H1 (cell line): ENCODE data around the gene NR0B2. TPM values are rescaled to one million over a fixed set of nuclear protein-coding genes. Genes with fewer than 3 reads are reported as not detected.

Source experiments
- CTCF ChIA-PET: fragments of 300-600 bp; sonication (Branson Sonifier 250); formaldehyde crosslinking; loops from one replicate; lab custom pipeline; 2021; ENCODE audit not compliant: partially characterized antibody; lab: Charles Lee
- POLR2A ChIA-PET: fragments of 300-600 bp; sonication (Branson Sonifier 250); formaldehyde crosslinking; loops from one replicate; lab custom pipeline; 2021; ENCODE audit warnings: inconsistent platforms; ENCODE audit not compliant: partially characterized antibody; lab: Charles Lee
- DNase-seq, 2 experiments: peaks; one replicate each; pipeline versions ENCODE4 v3.0.0 to v3.0.0-alpha.2; 2010 to 2022; ENCODE audit warnings: low spot score in 2 of 2, low read depth in 1 of 2, mixed read lengths in 1 of 2
- FAIRE-seq: peaks from 2 replicates; lab custom pipeline; 2011; peaks lifted over from hg19 to GRCh38; lab: Jason Lieb, UNC
- H2AFZ ChIP-seq: 2 replicates; pipeline ENCODE4 v1.8.1; 2012; ENCODE audit warnings: low read length, inconsistent platforms
- H2AK5ac ChIP-seq: 2 replicates; pipeline ENCODE4 v1.6.1; 2013; ENCODE audit warnings: low read depth, low read length
- H2BK120ac ChIP-seq: replicated peaks from 2 replicates; pipeline ENCODE3; 2013; ENCODE audit warnings: low read depth, low read length, inconsistent platforms
- H2BK12ac ChIP-seq: 2 replicates; pipeline ENCODE4 v1.6.1; 2013; ENCODE audit warnings: low read depth, low read length
- H2BK15ac ChIP-seq: 2 replicates; pipeline ENCODE4 v1.6.1; 2013; ENCODE audit warnings: low read length
- H2BK20ac ChIP-seq: 2 replicates; pipeline ENCODE4 v1.6.1; 2013; ENCODE audit warnings: low read length
- H2BK5ac ChIP-seq: 2 replicates; pipeline ENCODE4 v1.6.1; 2013; ENCODE audit warnings: low read depth, low read length
- H3K14ac ChIP-seq: 2 replicates; pipeline ENCODE4 v1.6.1; 2013; ENCODE audit warnings: inconsistent platforms; ENCODE audit not compliant: insufficient read length
- H3K18ac ChIP-seq: 2 replicates; pipeline ENCODE4 v1.6.1; 2013; ENCODE audit warnings: low read length; ENCODE audit errors: extremely low read depth
- H3K23ac ChIP-seq: 2 replicates; pipeline ENCODE4 v1.6.1; 2013; ENCODE audit warnings: inconsistent platforms; ENCODE audit not compliant: insufficient read length
- H3K23me2 ChIP-seq: 2 replicates; pipeline ENCODE4 v1.6.1; 2013; ENCODE audit warnings: low read depth, low read length
- H3K27ac ChIP-seq: 2 replicates; pipeline ENCODE4 v1.6.1; 2011; ENCODE audit warnings: low read depth, low read length, inconsistent platforms
- H3K27me3 ChIP-seq, 4 experiments: replicated peaks in 1 of 4; 1 replicate in 1 of 4; 2 replicates in 3 of 4; pipeline versions ENCODE4 v1.6.1 to v1.8.1; 2011 to 2013; ENCODE audit warnings: low read length in 3 of 4, mild to moderate bottlenecking in 3 of 4, inconsistent platforms in 2 of 4, mixed read lengths in 2 of 4, moderate library complexity in 1 of 4; ENCODE audit not compliant: control insufficient read depth in 3 of 4, insufficient read depth in 3 of 4; ENCODE audit errors: extremely low read depth in 1 of 4
- H3K36me3 ChIP-seq, 4 experiments: 2 replicates each; pipeline versions ENCODE4 v1.6.1 to v1.8.1; 2011 to 2013; ENCODE audit warnings: mild to moderate bottlenecking in 4 of 4, low read length in 3 of 4, moderate library complexity in 2 of 4, control low read depth in 1 of 4, inconsistent platforms in 1 of 4; ENCODE audit not compliant: insufficient read depth in 4 of 4, control insufficient read depth in 2 of 4
- H3K4ac ChIP-seq: replicated peaks from 2 replicates; pipeline ENCODE3; 2013; ENCODE audit warnings: low read length, low read depth, mixed read lengths, inconsistent platforms; ENCODE audit not compliant: insufficient read length
- H3K4me1 ChIP-seq, 4 experiments: replicated peaks in 1 of 4; 1 replicate in 1 of 4; 2 replicates in 3 of 4; pipeline versions ENCODE4 v1.6.1 to v1.8.1; 2011 to 2013; ENCODE audit warnings: low read length in 3 of 4, inconsistent platforms in 2 of 4, mixed read lengths in 1 of 4; ENCODE audit not compliant: insufficient read depth in 4 of 4, control insufficient read depth in 3 of 4
- H3K4me2 ChIP-seq, 2 experiments: 2 replicates each; pipeline versions ENCODE4 v1.6.1 to v1.8.1; 2011 to 2013; ENCODE audit warnings: low read depth in 2 of 2, low read length in 2 of 2, control low read depth in 1 of 2, inconsistent platforms in 1 of 2, mild to moderate bottlenecking in 1 of 2; ENCODE audit not compliant: insufficient read depth in 1 of 2
- H3K4me3 ChIP-seq, 4 experiments: fragments of 200-600, 300-600 bp in 1 of 4; sonication (generic), shearing (Covaris generic), sonication (Bioruptor Twin) in 1 of 4; 2 replicates each; pipeline versions ENCODE4 v1.5.1 to v1.8.1; 2011 to 2016; ENCODE audit warnings: low read length in 4 of 4, low read depth in 3 of 4, control low read depth in 2 of 4, inconsistent platforms in 2 of 4, mild to moderate bottlenecking in 2 of 4, mixed read lengths in 1 of 4, moderate library complexity in 1 of 4; ENCODE audit not compliant: insufficient read depth in 2 of 4; ENCODE audit errors: extremely low read depth in 1 of 4
- H3K56ac ChIP-seq: replicated peaks from 2 replicates; pipeline ENCODE3; 2013; ENCODE audit warnings: low read depth, mild to moderate bottlenecking, mixed read lengths, low read length, inconsistent platforms; ENCODE audit not compliant: insufficient read length
- H3K79me1 ChIP-seq: 2 replicates; pipeline ENCODE4 v1.6.1; 2013; ENCODE audit warnings: low read depth, low read length, control low read depth
- H3K79me2 ChIP-seq, 2 experiments: 2 replicates each; pipeline versions ENCODE4 v1.6.1 to v1.8.1; 2012 to 2013; ENCODE audit warnings: low read length in 2 of 2, mild to moderate bottlenecking in 2 of 2, inconsistent platforms in 1 of 2; ENCODE audit not compliant: insufficient read depth in 2 of 2, control insufficient read depth in 1 of 2
- H3K9ac ChIP-seq, 4 experiments: replicated peaks in 1 of 4; 1 replicate in 1 of 4; 2 replicates in 3 of 4; pipeline versions ENCODE4 v1.6.1 to v1.8.1; 2011 to 2013; ENCODE audit warnings: low read depth in 3 of 4, low read length in 3 of 4, control low read depth in 2 of 4, mild to moderate bottlenecking in 2 of 4, moderate library complexity in 2 of 4, inconsistent platforms in 1 of 4; ENCODE audit errors: extremely low read depth in 1 of 4
- H3K9me3 ChIP-seq, 2 experiments: 2 replicates each; pipeline versions ENCODE4 v1.6.1 to v1.8.1; 2012 to 2013; ENCODE audit warnings: mild to moderate bottlenecking in 2 of 2, moderate library complexity in 2 of 2, control low read depth in 1 of 2, inconsistent platforms in 1 of 2, low read depth in 1 of 2, low read length in 1 of 2, mixed read lengths in 1 of 2; ENCODE audit not compliant: insufficient read depth in 2 of 2
- H4K20me1 ChIP-seq, 2 experiments: replicated peaks in 1 of 2; 2 replicates each; pipeline versions ENCODE3 to v1.8.1; 2011 to 2013; ENCODE audit warnings: inconsistent platforms in 2 of 2, low read length in 2 of 2, mild to moderate bottlenecking in 1 of 2; ENCODE audit not compliant: insufficient read depth in 2 of 2, control insufficient read depth in 1 of 2
- H4K5ac ChIP-seq: 2 replicates; pipeline ENCODE4 v1.6.1; 2013; ENCODE audit warnings: low read length, low read depth, mixed read lengths, inconsistent platforms; ENCODE audit not compliant: insufficient read length
- H4K8ac ChIP-seq: 2 replicates; pipeline ENCODE4 v1.8.0; 2013; ENCODE audit warnings: mild to moderate bottlenecking, moderate library complexity, low read length, inconsistent platforms; ENCODE audit not compliant: insufficient read depth; ENCODE audit errors: extremely low read depth
- H4K91ac ChIP-seq: replicated peaks from 2 replicates; pipeline ENCODE3; 2013; ENCODE audit warnings: low read length, mixed read lengths, inconsistent platforms; ENCODE audit not compliant: insufficient read length
- BACH1 ChIP-seq: IDR thresholded peaks from 2 replicates; pipeline ENCODE4 v1.6.1; 2012; ENCODE audit warnings: low read length, improper control_type of control experiment
- EGR1 ChIP-seq: IDR thresholded peaks from 2 replicates; pipeline ENCODE4 v1.6.1; 2011; ENCODE audit warnings: low read depth, low read length, borderline replicate concordance
- HDAC2 ChIP-seq, 2 experiments: fragments of 300-600 bp in 1 of 2; sonication (generic) in 1 of 2; IDR thresholded peaks; 2 replicates each; pipeline ENCODE4 v1.6.1; 2011 to 2012; ENCODE audit warnings: low read depth in 2 of 2, low read length in 2 of 2, mild to moderate bottlenecking in 2 of 2, moderate library complexity in 2 of 2, borderline replicate concordance in 1 of 2, inconsistent platforms in 1 of 2
- KDM1A ChIP-seq: fragments of 200-600, 300-600 bp; sonication (generic); IDR thresholded peaks from 2 replicates; pipeline ENCODE4 v1.7.1; 2016; ENCODE audit warnings: mild to moderate bottlenecking, low read length, borderline replicate concordance
- NRF1 ChIP-seq: IDR thresholded peaks from 2 replicates; pipeline ENCODE4 v1.6.1; 2011; ENCODE audit warnings: mild to moderate bottlenecking, low read depth, low read length, improper control_type of control experiment
- POLR2AphosphoS5 ChIP-seq: IDR thresholded peaks from 2 replicates; pipeline ENCODE4 v1.6.1; 2011; ENCODE audit warnings: low read depth, low read length
- SP4 ChIP-seq: IDR thresholded peaks from 2 replicates; pipeline ENCODE4 v1.6.1; 2012; ENCODE audit warnings: low read length, inconsistent platforms
- TCF12 ChIP-seq: IDR thresholded peaks from 2 replicates; pipeline ENCODE4 v1.6.1; 2011; ENCODE audit warnings: low read depth, mild to moderate bottlenecking, low read length
- TEAD4 ChIP-seq: IDR thresholded peaks from 2 replicates; pipeline ENCODE4 v1.6.1; 2012; ENCODE audit warnings: low read depth, low read length, inconsistent platforms, mixed read lengths
- ZNF274 ChIP-seq: IDR thresholded peaks from 2 replicates; pipeline ENCODE4 v1.7.0; 2012; ENCODE audit warnings: low read length, borderline replicate concordance; ENCODE audit errors: extremely low read depth
- WGBS, 2 experiments: shearing (Covaris generic) in 1 of 2; methylation state at CpG; one replicate each; pipeline versions ENCODE4 v1.1.6 to v1.1.7; 2013 to 2015; ENCODE audit warnings: low lambda C conversion rate in 2 of 2, mixed read lengths in 2 of 2, inconsistent platforms in 1 of 2, low coverage in 1 of 2, missing lambda C conversion rate in 1 of 2; ENCODE audit not compliant: insufficient replicate concordance in 2 of 2, insufficient coverage in 1 of 2, insufficient read length in 1 of 2; ENCODE audit errors: extremely low coverage in 1 of 2, missing lambda C conversion rate in 1 of 2; 5-methylcytosine and 5-hydroxymethylcytosine counted together
- polyA plus RNA-seq, 7 experiments: library from polyadenylated mRNA; depleted of rRNA in 3 of 7; stranded (reverse) in 5 of 7; unstranded in 2 of 7; fragments of >200 nt in 5 of 7; fragments of 200-250 nt in 2 of 7; gene quantifications; 1 replicate in 5 of 7; 2 replicates in 1 of 7; 4 replicates in 1 of 7; pipeline versions ENCODE4 v1.2.1 to v1.2.3, GENCODE V29; 2011 to 2013; ENCODE audit warnings: missing spikeins in 2 of 7, mixed read lengths in 2 of 7
- total RNA-seq: library from RNA; stranded (reverse); fragmentation: NEBNext Ultra II Directional; extraction: Animal tissue kit (Norgen Biotek cat#: 25700); gene quantifications from 2 replicates; pipeline ENCODE4 v1.2.1, GENCODE V29; 2021

Gene NR0B2
- total and polyA plus RNA-seq, 2 of the 8 experiments (the other 6 are each of a cell fraction or from before 2014, with no cell fraction given), result not detected

- Histone ChIP-seq H2AK5ac (peak within 1 kb of the TSS; percentile 17; the same call in 1 of the 2 replicates), H3K56ac (peak within 1 kb of the TSS; percentile 22), H3K4me1 (peaks cover 0 to 3% (median 0%) of the 10 kb centered on the region in 4 experiments; a peak in 3 of 7 replicates), H3K27me3 (no peaks in the 10 kb centered on the region), H3K79me2 (peaks cover 0 to 9% of the 10 kb centered on the region in 2 experiments; a peak in 2 of 4 replicates), H4K8ac (peak within 1 kb of the TSS; percentile 86), H4K20me1 (peaks cover 1 to 2% of the 10 kb centered on the region in 2 experiments), H3K23me2 (peaks cover 9% of the 10 kb centered on the region), H4K5ac (peak within 1 kb of the TSS; percentile 63), H3K4me2 (peak within 1 kb of the TSS; percentile 86 to 89), H4K91ac (peak within 1 kb of the TSS; percentile 56), H3K18ac (peak within 1 kb of the TSS; percentile 72; the same call in 1 of the 2 replicates), H3K79me1 (0 out of 2 replicates have a peak, but pooled peaks cover 2% of the 10 kb centered on the region), H3K9me3 (no peaks in the 10 kb centered on the region), H3K4me3 (peak within 1 kb of the TSS; percentile 84 to 97 (median 86)), H3K9ac (peak within 1 kb of the TSS; percentile 66 to 90 (median 76)), H3K23ac (no peak within 1 kb of the TSS), H2BK15ac (peak within 1 kb of the TSS; percentile 97), H3K14ac (no peak within 1 kb of the TSS), H2BK12ac (peak within 1 kb of the TSS; percentile 75), H2AFZ (peak within 1 kb of the TSS; percentile 96), H3K36me3 (no peaks in the 10 kb centered on the region), H2BK20ac (0 out of 2 replicates have a peak within 1 kb of the TSS, but pooled peaks have one; percentile 13), H3K4ac (peak within 1 kb of the TSS; percentile 23), H2BK120ac (no peak within 1 kb of the TSS), H2BK5ac (peak within 1 kb of the TSS; percentile 89), H3K27ac (peak within 1 kb of the TSS; percentile 76; the same call in 1 of the 2 replicates)
- ChIA-PET CTCF (interaction anchor here (0.6 to 1.5 kb wide), 11 partner anchors 8 to 323 kb away, joined by 3 to 6 read pairs (median 3); partner anchors contain the start of genes GPATCH3, NR0B2 and TRNP1), POLR2A (interaction anchor here (0.8 to 3.5 kb wide), 18 partner anchors 10 to 94 kb away, joined by 3 to 35 read pairs (median 6); partner anchors contain the start of genes NR0B2 and TRNP1)
- no peak for FAIRE-seq
- WGBS, 2 experiments, result 2% methylated on average over 62 of the region's 86 CpGs; no CpG with 5 or more reads in 1 of the 2 experiments
- DNase-seq, result peak; percentile 77 to 95
- peak; percentile 84; the same call in 1 of the 2 replicates for TF ChIP-seq SP4
- no peak; the same call in 1 of the 2 replicates for TF ChIP-seq EGR1
- TF ChIP-seq TCF12, result peak; percentile 98
- TF ChIP-seq HDAC2 (IDR thresholded peaks at IDR 0.05; ENCODE audit: borderline replicate concordance in 1 of 2, low read depth in 2 of 2, low read length in 2 of 2), result peak; percentile 41 to 68; a peak in 1 of 4 replicates
- TF ChIP-seq BACH1, result 0 out of 2 replicates have a peak, but pooled peaks have one; percentile 15
- peak; percentile 55; the same call in 1 of the 2 replicates for TF ChIP-seq POLR2AphosphoS5
- peak; percentile 69 for TF ChIP-seq KDM1A
- no peak for TF ChIP-seq ZNF274
- 0 out of 2 replicates have a peak, but pooled peaks have one; percentile 3 for TF ChIP-seq TEAD4
- no peak for TF ChIP-seq NRF1
Observed at GRCh38 chr1:26959722-26960624, 46.2 kb upstream of the NR0B2 start, which contains the start of gene KDF1. Gene KDF1, minus strand, starts transcription at chr1:26960468. Its CDS starts 8,088 bp downstream, at chr1:26952380.
